ENCODE measurements around the gene SIPA1L3. TPM values are rescaled to one million over a fixed set of nuclear protein-coding genes. Genes with fewer than 3 reads are reported as not detected.

Gene SIPA1L3
- total and polyA plus RNA-seq, 10 of the 15 experiments (the other 5 are each of a cell fraction or from before 2014, with no cell fraction given), result 0.24 to 66.2 (median 19.1) TPM

- RAD21 ChIA-PET (ENCODE audit: unreplicated experiment), result interaction anchor here (1.3 to 1.5 kb wide), 3 partner anchors 13 to 21 kb away, joined by 3 read pairs; no protein-coding TSS in a partner anchor
- H3K9me3 ChIP-seq (replicated peaks; ENCODE audit: control insufficient read depth, insufficient read depth, low read length), result no peaks in the 10 kb centered on the region
- peaks cover under 1 to 4% of the 10 kb centered on the region in 2 experiments for H3K36me3 ChIP-seq (ENCODE audit: control insufficient read depth in 2 of 2, insufficient read depth in 2 of 2, low read length in 1 of 2)
- BruUV-seq (replicated peaks), result no TSS peak
- peaks cover 17% of the 10 kb centered on the region for H3K4me1 ChIP-seq (ENCODE audit: control insufficient read depth, insufficient read depth, low read length)
- no peak overlapping the region for H2AFZ ChIP-seq (ENCODE audit: control insufficient read depth, low read depth, low read length)
- no peak overlapping the region for H3K9ac ChIP-seq (ENCODE audit: control insufficient read depth, insufficient read depth, low read length)
- no peak overlapping the region for H3K4me3 ChIP-seq
- intact Hi-C loops (cut with micrococcal nuclease; ENCODE audit: unreplicated experiment), result no loop called here
- SMC1A ChIA-PET (ENCODE audit: uncharacterized antibody, unreplicated experiment), result interaction anchor here (1.1 to 2.9 kb wide), 5 partner anchors 13 to 93 kb away, joined by 3 to 15 read pairs (median 3); partner anchors contain the start of gene WDR87
- H3K27me3 ChIP-seq (replicated peaks in 1 of 2; ENCODE audit: control insufficient read depth in 2 of 2, insufficient read depth in 2 of 2, low read length in 1 of 2), result no peaks in the 10 kb centered on the region
- CTCF ChIA-PET, result interaction anchor here (1.1 to 3.1 kb wide), 3 partner anchors 13 to 97 kb away, joined by 3 to 14 read pairs (median 3); no protein-coding TSS in a partner anchor
- 67% methylated on average over 20 of the region's 20 CpGs for WGBS (ENCODE audit: insufficient coverage, insufficient replicate concordance, low lambda C conversion rate, missing lambda C conversion rate)
- FAIRE-seq (no peak), DNase-seq (ENCODE audit: low read depth, low spot score) (no peak), ATAC-seq (peak; percentile 29)
- H3K4me2 ChIP-seq (ENCODE audit: control insufficient read depth, insufficient read depth), result no peak overlapping the region
- in situ Hi-C loops (cut with MboI), result no loop called here
- no peak overlapping the region for H3K27ac ChIP-seq (ENCODE audit: control insufficient read depth, insufficient read depth)
- no peaks in the 10 kb centered on the region for H4K20me1 ChIP-seq (ENCODE audit: control insufficient read depth, insufficient read depth)
- POLR2A ChIA-PET, result interaction anchor here (2.2 kb wide), 1 partner anchor 13 kb away, joined by 9 read pairs; no protein-coding TSS in a partner anchor
- H3K79me2 ChIP-seq (ENCODE audit: control insufficient read depth, insufficient read depth, low read length), result peaks cover 40% of the 10 kb centered on the region
- TF ChIP-seq JUND (IDR thresholded peaks at IDR 0.05; ENCODE audit: low read depth, low read length) (no peak), EED (IDR thresholded peaks at IDR 0.05; ENCODE audit: low read depth) (0 out of 2 replicates have a peak, but pooled peaks have one; percentile 27)
Observed at GRCh38 chr19:37999309-38000213, 92.6 kb downstream of the SIPA1L3 start.

DNA sequence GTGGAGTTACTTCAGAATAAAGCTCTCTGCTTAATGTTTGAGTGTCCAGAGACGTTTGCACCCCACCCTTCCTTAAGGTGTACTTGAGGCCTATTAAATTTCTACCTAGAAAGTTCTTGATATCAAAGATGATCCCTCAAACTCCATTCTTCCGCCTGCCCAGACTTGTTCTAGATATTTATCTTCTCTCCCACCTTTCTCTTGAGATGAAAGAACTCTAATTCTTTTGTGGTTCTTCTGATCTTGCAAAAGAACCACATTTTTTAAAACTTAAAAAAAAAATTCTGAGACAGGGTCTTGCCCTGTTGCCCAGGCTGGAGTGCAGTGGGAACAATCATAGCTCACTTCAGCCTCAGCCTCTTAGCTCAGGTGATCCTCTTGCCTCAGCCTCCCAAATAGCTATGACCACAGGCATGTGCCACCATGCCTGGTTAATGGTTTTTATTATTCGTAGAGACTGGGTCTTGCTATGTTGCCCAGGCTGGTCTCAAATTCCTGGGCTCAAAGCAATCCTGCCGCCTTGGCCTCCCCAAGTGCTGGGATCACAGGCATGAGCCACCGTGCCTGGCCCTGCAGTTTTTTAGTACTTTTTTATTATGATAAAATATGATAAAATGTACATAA lies 94.3 kb downstream of the SIPA1L3 start:
- CTCF ChIA-PET, result interaction anchor here (0.6 to 3.1 kb wide), 3 partner anchors 11 to 41 kb away, joined by 3 to 14 read pairs (median 3); no protein-coding TSS in a partner anchor
- in situ Hi-C loops (cut with MboI), result no loop called here
- Histone ChIP-seq H3K4me1 (ENCODE audit: control insufficient read depth, insufficient read depth, low read length) (peaks cover 34% of the 10 kb centered on the region), H3K79me2 (ENCODE audit: control insufficient read depth, insufficient read depth, low read length) (peaks cover 55% of the 10 kb centered on the region), H3K9me3 (replicated peaks; ENCODE audit: control insufficient read depth, insufficient read depth, low read length) (no peaks in the 10 kb centered on the region), H2AFZ (ENCODE audit: control insufficient read depth, low read depth, low read length) (no peak overlapping the region), H3K27ac (ENCODE audit: control insufficient read depth, insufficient read depth) (no peak overlapping the region), H3K36me3 (ENCODE audit: control insufficient read depth in 2 of 2, insufficient read depth in 2 of 2, low read length in 1 of 2) (peaks cover 0 to 5% of the 10 kb centered on the region in 2 experiments; a peak in 2 of 4 replicates), H3K27me3 (replicated peaks in 1 of 2; ENCODE audit: control insufficient read depth in 2 of 2, insufficient read depth in 2 of 2, low read length in 1 of 2) (no peaks in the 10 kb centered on the region), H3K4me2 (ENCODE audit: control insufficient read depth, insufficient read depth) (no peak overlapping the region), H3K4me3 (no peak overlapping the region), H4K20me1 (ENCODE audit: control insufficient read depth, insufficient read depth) (no peaks in the 10 kb centered on the region), H3K9ac (ENCODE audit: control insufficient read depth, insufficient read depth, low read length) (no peak overlapping the region)
- FAIRE-seq (no peak), DNase-seq (ENCODE audit: low read depth, low spot score) (no peak), ATAC-seq (no peak)
- no peak for TF ChIP-seq JUNB (IDR thresholded peaks at IDR 0.05)
- TF ChIP-seq E2F4 (IDR thresholded peaks at IDR 0.05; ENCODE audit: low read depth, low read length), result no peak
- TF ChIP-seq RBBP5 (conservative IDR thresholded peaks at IDR 0.05), result no peak
- no peak for TF ChIP-seq NFYA (IDR thresholded peaks at IDR 0.05; ENCODE audit: borderline replicate concordance, low read depth, low read length)
- no peak for TF ChIP-seq ATF3 (IDR thresholded peaks at IDR 0.05; ENCODE audit: borderline replicate concordance, extremely low read depth, low read depth, low read length)
- TF ChIP-seq ZNF622 (IDR thresholded peaks at IDR 0.05), result no peak
- TF ChIP-seq RUNX3 (IDR thresholded peaks at IDR 0.05; ENCODE audit: low read length), result peak; percentile 10; the same call in 1 of the 2 replicates
- intact Hi-C loops (cut with micrococcal nuclease; ENCODE audit: unreplicated experiment), result no loop called here
- SMC1A ChIA-PET (ENCODE audit: uncharacterized antibody, unreplicated experiment), result interaction anchor here (0.9 to 1.0 kb wide), 3 partner anchors 9 to 38 kb away, joined by 3 to 5 read pairs (median 4); no protein-coding TSS in a partner anchor
- no TSS peak for BruUV-seq (replicated peaks)
- POLR2A ChIA-PET, result interaction anchor here (0.6 to 0.7 kb wide), 2 partner anchors 38 to 85 kb away, joined by 5 read pairs; no protein-coding TSS in a partner anchor
- RAD21 ChIA-PET (ENCODE audit: unreplicated experiment), result interaction anchor here (1.3 kb wide), 1 partner anchor 12 kb away, joined by 3 read pairs; no protein-coding TSS in a partner anchor
- WGBS (ENCODE audit: insufficient coverage, insufficient replicate concordance, low lambda C conversion rate, missing lambda C conversion rate), result 89% methylated on average over 5 of the region's 5 CpGs

Measured in GM12878 (cell line).